Activated CD8-positive, alpha-beta memory T cell treated with anti-CD3 and anti-CD28 coated beads for 36 hours (primary cell): ENCODE measurements around the gene TMEM202. TPM values are rescaled to one million over a fixed set of nuclear protein-coding genes. Genes with fewer than 3 reads are reported as not detected.
"Not testable (repeated sequence)": the region's sequence is repeated elsewhere in the genome, so short reads cannot be mapped to it uniquely, and the experiment has no call there.

Experiments
- CTCF ChIA-PET: fragments of 350-600 bp; sonication (Branson Sonifier 250); formaldehyde crosslinking; loops from one replicate; lab custom pipeline; 2021; ENCODE audit warnings: antibody characterized with exemption; lab: Charles Lee
- POLR2A ChIA-PET: fragments of 350-600 bp; sonication (Branson Sonifier 250); formaldehyde crosslinking; loops from one replicate; lab custom pipeline; 2021; ENCODE audit warnings: antibody characterized with exemption; lab: Charles Lee
- total RNA-seq, 2 experiments: library from RNA; stranded (reverse); gene quantifications; one replicate each; pipeline ENCODE4 v1.2.3, GENCODE V29; 2021

TMEM202 gene
- total RNA-seq, 2 experiments from 2014 or later = not detected

- CTCF ChIA-PET = interaction anchor here (1.4 kb wide), 1 partner anchor 9 kb away, joined by 3 read pairs; no protein-coding TSS in a partner anchor
- POLR2A ChIA-PET = no interaction called here
Observed at GRCh38 chr15:72389231-72389630, 8.9 kb upstream of the TMEM202 start.

DNA sequence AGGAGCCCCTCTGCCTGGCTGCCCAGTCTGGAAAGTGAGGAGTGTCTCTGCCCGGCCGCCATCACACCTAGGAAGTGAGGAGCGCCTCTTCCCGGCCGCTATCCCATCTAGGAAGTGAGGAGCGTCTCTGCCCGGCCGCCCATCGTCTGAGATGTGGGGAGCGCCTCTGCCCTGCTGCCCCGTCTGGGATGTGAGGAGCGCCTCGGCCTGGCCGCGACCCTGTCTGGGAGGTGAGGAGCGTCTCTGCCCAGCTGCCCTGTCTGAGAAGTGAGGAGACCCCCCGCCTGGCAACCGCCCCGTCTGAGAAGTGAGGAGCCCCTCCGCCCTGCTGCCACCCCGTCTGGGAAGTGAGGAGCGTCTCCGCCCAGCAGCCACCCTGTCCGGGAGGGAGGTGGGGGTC lies 1.8 kb upstream of the TMEM202 start:
- CTCF ChIA-PET, POLR2A ChIA-PET: not testable (repeated sequence)

DNA sequence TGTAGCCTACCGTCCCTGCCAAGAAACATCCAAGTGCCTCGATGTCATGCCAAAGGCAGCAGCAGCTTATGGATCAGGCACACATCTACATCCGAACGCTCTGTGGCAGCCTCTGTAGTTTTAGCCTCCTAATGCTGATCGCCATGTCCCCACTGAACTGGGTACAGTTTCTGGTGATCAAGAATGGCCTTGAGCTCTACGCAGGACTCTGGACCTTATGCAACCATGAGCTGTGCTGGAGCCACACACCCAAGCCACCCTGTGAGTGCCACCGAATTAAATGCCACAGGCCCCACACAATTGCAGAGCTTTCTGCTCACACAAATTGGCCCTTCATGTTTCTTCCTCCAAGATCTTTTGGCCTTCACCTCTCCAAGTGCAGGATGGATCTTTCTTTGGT lies 543 bp downstream of the TMEM202 start:
- POLR2A ChIA-PET = no interaction called here
- CTCF ChIA-PET = no interaction called here

- ChIA-PET POLR2A (no interaction called here), CTCF (interaction anchor here (0.9 kb wide), 1 partner anchor 110 kb away, joined by 3 read pairs; no protein-coding TSS in a partner anchor)
Observed at GRCh38 chr15:72402726-72403125, 4.6 kb downstream of the TMEM202 start.

GRCh38 chr15:72404356-72404755 lies 6.3 kb downstream of the TMEM202 start:
- CTCF ChIA-PET = no interaction called here
- POLR2A ChIA-PET = no interaction called here

DNA sequence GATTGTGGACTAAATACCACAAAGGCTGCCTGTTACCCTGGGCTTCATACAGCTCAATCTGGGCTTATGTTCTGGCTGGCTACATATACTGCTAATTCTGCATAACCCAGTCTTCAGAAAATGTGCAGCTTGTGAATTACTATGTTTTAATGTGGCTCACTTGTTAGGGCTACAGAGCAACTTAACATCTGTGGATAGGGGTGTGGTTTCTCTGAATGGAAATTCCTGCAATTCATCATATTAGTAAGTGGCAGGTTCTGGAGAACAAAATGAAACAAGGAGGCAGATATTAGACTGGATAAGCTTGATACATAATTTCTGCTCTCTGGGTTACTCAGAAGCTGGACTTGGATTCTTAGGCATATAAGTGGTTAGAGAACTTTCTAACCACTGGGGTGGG lies 6.7 kb downstream of the TMEM202 start:
- POLR2A ChIA-PET = no interaction called here

DNA sequence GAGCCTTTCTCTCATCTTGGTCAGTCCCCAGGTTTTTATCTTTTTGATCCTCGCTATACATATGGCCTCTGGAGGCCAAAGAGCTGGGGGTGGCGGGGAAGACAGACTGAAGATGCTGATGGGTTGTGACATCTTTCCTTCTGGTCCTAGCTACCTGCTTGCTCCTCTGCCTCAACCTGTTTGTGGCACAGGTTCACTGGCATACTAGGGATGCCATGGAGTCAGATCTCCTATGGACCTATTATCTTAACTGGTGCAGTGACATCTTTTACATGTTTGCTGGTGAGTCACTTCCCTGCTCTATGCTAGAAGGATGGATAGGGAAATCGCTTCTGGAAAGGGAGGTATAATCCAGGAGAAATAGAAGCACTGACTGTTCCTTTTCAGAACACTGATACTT lies 8.8 kb downstream of the TMEM202 start:
- CTCF ChIA-PET = no interaction called here
- POLR2A ChIA-PET = no interaction called here

More for the DNA sequence above, 6.7 kb downstream of the TMEM202 start:
- CTCF ChIA-PET = no interaction called here

- CTCF ChIA-PET = interaction anchor here (0.7 to 0.8 kb wide), 2 partner anchors 122 to 153 kb away, joined by 3 read pairs; no protein-coding TSS in a partner anchor
- POLR2A ChIA-PET = no interaction called here
Observed at GRCh38 chr15:72411111-72411510, 13.0 kb downstream of the TMEM202 start.

DNA sequence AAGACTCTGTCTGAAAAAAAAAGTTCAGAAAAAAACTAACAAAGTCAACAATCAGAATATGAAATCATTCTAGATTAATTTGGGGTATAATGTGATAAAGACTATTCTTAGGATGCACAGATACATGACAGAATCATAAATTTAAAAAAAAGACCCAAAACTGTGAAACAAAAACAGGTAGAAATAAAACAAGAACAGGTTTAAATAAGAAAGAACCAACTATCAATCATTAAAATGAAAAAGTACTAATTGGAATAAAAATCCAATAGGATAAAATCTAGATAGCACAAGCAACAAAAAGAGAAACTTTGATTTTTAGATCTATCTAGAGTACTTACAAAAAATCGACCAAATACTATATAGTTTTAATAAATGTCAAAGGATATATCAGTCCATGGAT lies 13.4 kb downstream of the TMEM202 start:
- ChIA-PET POLR2A (no interaction called here), CTCF (no interaction called here)

DNA sequence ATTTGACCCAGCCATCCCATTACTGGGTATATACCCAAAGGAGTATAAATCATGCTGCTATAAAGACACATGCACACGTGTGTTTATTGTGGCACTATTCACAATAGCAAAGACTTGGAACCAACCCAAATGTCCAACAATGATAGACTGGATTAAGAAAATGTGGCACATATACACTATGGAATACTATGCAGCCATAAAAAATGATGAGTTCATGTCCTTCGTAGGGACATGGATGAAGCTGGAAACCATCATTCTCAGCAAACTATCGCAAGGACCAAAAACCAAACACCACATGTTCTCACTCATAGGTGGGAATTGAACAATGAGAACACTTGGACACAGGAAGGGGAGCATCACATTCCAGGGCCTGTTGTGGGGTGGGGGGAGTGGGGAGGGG lies 15.2 kb downstream of the TMEM202 start:
- POLR2A ChIA-PET, CTCF ChIA-PET: not testable (repeated sequence)

- POLR2A ChIA-PET = no interaction called here
- CTCF ChIA-PET = no interaction called here
Observed at GRCh38 chr15:72415304-72415703, 17.2 kb downstream of the TMEM202 start.

GRCh38 chr15:72419768-72420167 lies 21.7 kb downstream of the TMEM202 start:
- CTCF ChIA-PET = interaction anchor here (0.6 kb wide), 1 partner anchor 95 kb away, joined by 3 read pairs; no protein-coding TSS in a partner anchor
- POLR2A ChIA-PET = not testable (repeated sequence)

DNA sequence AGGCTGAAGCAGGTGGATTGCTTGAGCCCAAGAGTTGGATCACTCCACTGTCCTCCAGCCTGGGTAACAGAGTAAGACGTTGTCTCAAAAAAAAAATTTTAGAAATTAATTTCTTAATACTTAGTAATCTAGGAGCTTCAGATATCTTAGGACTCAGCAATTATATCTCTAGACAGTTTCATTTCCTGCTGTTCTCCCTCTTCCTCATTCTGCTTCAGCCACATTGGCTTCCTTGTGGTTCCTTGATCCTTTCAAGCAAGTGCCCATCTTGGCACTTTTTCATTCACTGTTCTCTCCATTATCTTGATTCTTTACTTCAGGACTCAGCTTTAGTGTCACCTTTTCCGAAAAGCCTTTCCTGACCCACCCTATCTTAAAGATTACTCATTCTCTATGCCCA lies 22.5 kb downstream of the TMEM202 start:
- ChIA-PET CTCF (no interaction called here), POLR2A (no interaction called here)

GRCh38 chr15:72421484-72421883 lies 23.4 kb downstream of the TMEM202 start:
- POLR2A ChIA-PET = no interaction called here
- CTCF ChIA-PET = no interaction called here

GRCh38 chr15:72423256-72423655 lies 25.2 kb downstream of the TMEM202 start:
- ChIA-PET POLR2A (no interaction called here), CTCF (no interaction called here)

DNA sequence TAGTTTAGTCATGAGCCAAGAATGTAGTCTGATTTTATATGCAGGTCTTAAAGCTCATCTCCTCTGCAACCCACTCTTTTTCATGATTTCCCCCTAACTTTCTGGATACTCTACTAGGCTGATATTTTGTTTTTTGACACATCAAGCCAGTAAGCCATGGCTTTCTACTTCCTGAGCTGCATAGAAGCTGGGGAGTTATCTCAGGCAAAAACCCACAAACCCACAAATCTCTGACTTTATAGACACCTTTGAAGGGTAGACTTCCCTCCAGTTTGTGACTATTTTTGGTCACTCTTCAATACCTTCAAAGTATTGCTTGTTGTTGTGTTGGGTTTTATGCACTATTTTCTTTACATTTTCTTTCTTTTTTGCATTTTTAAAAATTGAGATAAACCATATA lies 28.6 kb downstream of the TMEM202 start:
- CTCF ChIA-PET = no interaction called here

DNA sequence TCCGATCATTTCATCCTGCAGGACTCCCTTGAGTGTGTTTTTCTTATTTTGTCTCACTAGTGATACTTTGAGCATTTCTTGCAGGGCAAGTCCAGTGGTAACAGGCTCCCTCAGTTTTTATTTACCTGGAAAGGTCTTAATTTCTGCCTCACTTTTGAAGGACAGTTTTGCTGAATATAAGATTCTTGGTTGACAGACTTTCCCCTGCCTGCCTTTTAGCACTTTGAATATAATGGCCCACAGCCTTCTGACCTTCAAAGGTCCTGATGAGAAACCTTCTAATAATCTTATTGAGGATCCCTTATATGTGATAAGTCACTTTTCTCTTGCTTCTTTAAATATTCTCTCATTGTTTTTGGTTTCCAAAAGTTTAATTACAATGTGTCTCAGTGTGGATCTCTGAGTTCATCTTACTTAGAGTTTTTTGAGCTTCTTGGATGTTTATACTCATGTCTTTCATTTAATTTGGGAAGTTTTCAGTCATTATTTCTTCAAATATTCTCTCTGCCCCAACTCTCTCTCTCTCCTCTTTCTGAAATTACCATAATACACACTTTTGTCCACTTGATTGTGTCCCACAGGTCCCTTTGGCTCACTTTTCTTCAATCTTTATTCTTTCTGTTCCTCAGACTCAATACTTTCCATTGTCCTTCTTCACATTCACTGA lies 39.7 kb downstream of the TMEM202 start:
- ChIA-PET CTCF (no interaction called here), POLR2A (no interaction called here)

More for the DNA sequence above, 28.6 kb downstream of the TMEM202 start:
- POLR2A ChIA-PET = no interaction called here

- CTCF ChIA-PET = interaction anchor here (0.6 kb wide), 1 partner anchor 440 kb away, joined by 3 read pairs; no protein-coding TSS in a partner anchor
- POLR2A ChIA-PET = not testable (repeated sequence)
Observed at GRCh38 chr15:72442848-72443247, 44.7 kb downstream of the TMEM202 start.

DNA sequence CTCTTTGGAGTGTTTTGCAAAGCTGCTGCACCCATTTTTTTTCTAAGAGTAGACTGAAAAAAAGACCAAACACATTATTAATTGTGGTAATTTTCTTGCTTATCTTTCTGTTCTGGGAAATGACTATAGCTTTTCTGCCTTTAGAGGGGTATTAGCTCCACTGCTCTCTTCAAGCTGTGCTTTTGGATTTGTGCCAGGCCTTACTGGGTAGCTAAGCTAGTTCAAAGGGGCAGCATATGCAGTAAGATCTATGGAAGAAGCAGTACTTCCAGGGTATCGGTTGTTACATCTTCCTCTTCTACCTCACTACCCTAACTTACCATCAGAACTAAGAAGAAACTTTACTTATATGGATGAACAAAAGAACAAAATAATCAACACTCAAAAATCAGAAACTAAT lies 47.3 kb downstream of the TMEM202 start:
- CTCF ChIA-PET = interaction anchor here (0.7 kb wide), 1 partner anchor 47 kb away, joined by 4 read pairs; no protein-coding TSS in a partner anchor
- POLR2A ChIA-PET = no interaction called here

DNA sequence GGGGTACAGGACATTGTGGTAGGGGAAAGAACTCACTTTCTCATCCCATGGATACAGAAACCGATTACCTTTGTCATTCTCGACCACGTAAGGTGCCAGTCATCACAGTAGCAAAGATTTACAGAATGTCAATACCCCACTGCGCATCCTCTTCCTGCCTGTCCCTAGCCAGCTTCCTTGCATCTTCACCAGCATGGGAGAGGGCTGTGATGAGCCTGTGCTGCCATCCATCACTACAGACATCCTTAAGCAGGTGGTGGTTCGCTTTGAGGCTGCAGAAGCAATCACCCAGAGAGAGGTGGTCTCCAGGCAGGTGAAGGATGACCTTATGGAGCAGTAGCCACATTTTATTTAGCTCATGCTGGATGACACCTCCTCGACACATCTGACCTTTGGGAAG lies 52.7 kb downstream of the TMEM202 start:
- POLR2A ChIA-PET = no interaction called here
- CTCF ChIA-PET = interaction anchor here (0.9 kb wide), 1 partner anchor 138 kb away, joined by 3 read pairs; no protein-coding TSS in a partner anchor

GRCh38 chr15:72451224-72451623 lies 53.1 kb downstream of the TMEM202 start:
- ChIA-PET CTCF (no interaction called here), POLR2A (no interaction called here)
